GM18526 (cell line): Measurements from ENCODE around the gene AFF1.

Source experiments
- POLR2A ChIP-seq: IDR thresholded peaks from 3 replicates; pipeline ENCODE4 v1.6.1; 2011; ENCODE audit not compliant: insufficient read length; ENCODE audit errors: extremely low read depth

Gene AFF1

GRCh38 chr4:86981789-86982188, 47.0 kb downstream of the AFF1 start:
- TF ChIP-seq POLR2A = no peak

- no peak for TF ChIP-seq POLR2A
Observed at GRCh38 chr4:86990510-86990909, 55.7 kb downstream of the AFF1 start.

- no peak for TF ChIP-seq POLR2A
Observed at GRCh38 chr4:86991994-86992393, 57.2 kb downstream of the AFF1 start.

- no peak for TF ChIP-seq POLR2A
Observed at GRCh38 chr4:86993909-86994681, 59.3 kb downstream of the AFF1 start.

- no peak for TF ChIP-seq POLR2A
Observed at GRCh38 chr4:86994686-86995085, 59.9 kb downstream of the AFF1 start.

- no peak for TF ChIP-seq POLR2A
Observed at GRCh38 chr4:86999136-86999643, 64.4 kb downstream of the AFF1 start.

- TF ChIP-seq POLR2A = no peak
Observed at GRCh38 chr4:87002682-87003043, 67.9 kb downstream of the AFF1 start.

GRCh38 chr4:87003266-87003665, 68.5 kb downstream of the AFF1 start:
- no peak for TF ChIP-seq POLR2A

GRCh38 chr4:87005369-87005689, 70.5 kb downstream of the AFF1 start:
- no peak for TF ChIP-seq POLR2A

- peak; percentile 20 for TF ChIP-seq POLR2A
Observed at GRCh38 chr4:87005690-87006425, 71.0 kb downstream of the AFF1 start.

- TF ChIP-seq POLR2A = no peak
Observed at GRCh38 chr4:87006426-87006675, 71.5 kb downstream of the AFF1 start.

GRCh38 chr4:87006676-87007527, 72.1 kb downstream of the AFF1 start:
- TF ChIP-seq POLR2A = peak; percentile 99

GRCh38 chr4:87007528-87008446, 73.0 kb downstream of the AFF1 start:
- no peak for TF ChIP-seq POLR2A

GRCh38 chr4:87009095-87009648, 74.4 kb downstream of the AFF1 start:
- no peak for TF ChIP-seq POLR2A

GRCh38 chr4:87010192-87010591, 75.4 kb downstream of the AFF1 start:
- TF ChIP-seq POLR2A = no peak
